ENCODE measurements around the gene SEC24B. TPM values are rescaled to one million over a fixed set of nuclear protein-coding genes. Genes with fewer than 3 reads are reported as not detected.

SEC24B gene
- 10 to 100 TPM; 22.4 to 34.1 (median 29.7) TPM for total RNA-seq
- 1 to 10 TPM; 7.3 to 7.7 TPM for polyA plus RNA-seq
- long read RNA-seq, donor 1, transcript SEC24B-202 (23 exons, 3,780 nt) = major isoform, 5 of 18 reads
- long read RNA-seq, donor 1, partial matches to known transcripts = 8 of 18 reads
- long read RNA-seq, donor 1, other reads (novel, unspliced or antisense) = 5 of 18 reads
- long read RNA-seq, donor 2, partial matches to known transcripts = 7 of 14 reads
- long read RNA-seq, donor 2, other reads (novel, unspliced or antisense) = 5 of 14 reads
- long read RNA-seq, donor 3, full-length matches to known transcripts = 6 of 38 reads
- long read RNA-seq, donor 3, partial matches to known transcripts = 22 of 38 reads
- long read RNA-seq, donor 3, other reads (novel, unspliced or antisense) = 10 of 38 reads

GRCh38 chr4:109433205-109434006 is at the start of gene SEC24B:
SEC24B (plus strand) TSS chr4:109433815; CDS start chr4:109433870, 55 bp downstream.
- H3K9me3 ChIP-seq = no peaks in the 10 kb centered on the region
- peaks cover 5 to 51% (median 48%) of the 10 kb centered on the region in 9 donors for H3K4me1 ChIP-seq
- H3K27ac ChIP-seq = peak within 1 kb of the TSS; percentile 89 to 98 (median 95)
- ATAC-seq = peak; percentile 96 to 98 (median 96)
- TF ChIP-seq CTCF (IDR thresholded peaks at IDR 0.05) = peak; percentile 73 to 98 (median 90)
- peak; percentile 91 to 93 for DNase-seq
- 0% methylated on average over 68 to 87 of the region's 87 CpGs for WGBS, 2 donors
- intact Hi-C loops (cut with DNase I) = loop anchor here in 9 of 10 donors (2.0 to 10.0 kb wide), 13 partner anchors 61 to 389 kb away; partner anchors contain the start of genes GAR1 (in 6 of the 9), MCUB (in 4 of the 9) and PLA2G12A (in 1 of the 9)
- peaks cover 0 to 10% (median 0%) of the 10 kb centered on the region in 9 donors for H3K36me3 ChIP-seq
- peak within 1 kb of the TSS; percentile 63 to 91 (median 85) for H3K4me3 ChIP-seq
- no peaks in the 10 kb centered on the region for H3K27me3 ChIP-seq

- TF ChIP-seq CTCF (IDR thresholded peaks at IDR 0.05) = no peak
- ATAC-seq (no peak), DNase-seq (no peak)
- H3K9me3 ChIP-seq = no peaks in the 10 kb centered on the region
- intact Hi-C loops (cut with DNase I) = no loop called here
- H3K27ac ChIP-seq = no peak overlapping the region
- 86% methylated on average over 6 of the region's 6 CpGs for WGBS, 2 donors
- peaks cover 0 to 2% (median 0%) of the 10 kb centered on the region in 9 donors for H3K4me1 ChIP-seq
- no peaks in the 10 kb centered on the region for H3K27me3 ChIP-seq
- no peak overlapping the region for H3K4me3 ChIP-seq
- no peaks in the 10 kb centered on the region for H3K36me3 ChIP-seq
Measured at GRCh38 chr4:109383823-109384222, 49.8 kb upstream of the SEC24B start.

- H3K4me1 ChIP-seq = peaks cover 0 to 16% (median 8%) of the 10 kb centered on the region in 9 donors
- intact Hi-C loops (cut with DNase I) = no loop called here
- H3K4me3 ChIP-seq = no peak overlapping the region
- H3K9me3 ChIP-seq = no peaks in the 10 kb centered on the region
- no peak for TF ChIP-seq CTCF (IDR thresholded peaks at IDR 0.05)
- 49 to 74% methylated on average over 5 of the region's 5 CpGs for WGBS, 2 donors
- no peak overlapping the region for H3K27ac ChIP-seq
- no peaks in the 10 kb centered on the region for H3K27me3 ChIP-seq
- ATAC-seq (peak in 5 of 8 donors; percentile 28 to 56 (median 33)), DNase-seq (no peak)
- H3K36me3 ChIP-seq = no peaks in the 10 kb centered on the region
Measured at GRCh38 chr4:109385260-109385659, 48.4 kb upstream of the SEC24B start.

- Histone ChIP-seq H3K4me1 (peaks cover 0 to 16% (median 10%) of the 10 kb centered on the region in 9 donors), H3K4me3 (no peak overlapping the region), H3K27me3 (no peaks in the 10 kb centered on the region), H3K9me3 (no peaks in the 10 kb centered on the region), H3K36me3 (no peaks in the 10 kb centered on the region), H3K27ac (no peak overlapping the region)
- no peak for TF ChIP-seq CTCF (IDR thresholded peaks at IDR 0.05)
- intact Hi-C loops (cut with DNase I) = no loop called here
- ATAC-seq (peak in 7 of 8 donors; percentile 55 to 75 (median 61)), DNase-seq (no peak)
- WGBS, 2 donors = 32 to 40% methylated on average over 7 of the region's 7 CpGs
Measured at GRCh38 chr4:109389369-109390114, 44.1 kb upstream of the SEC24B start.

All from heart right ventricle (tissue), 16 donors.